AG10803 (cell line): ENCODE data around the gene SRR.
"Not testable (repeated sequence)": the region's sequence is repeated elsewhere in the genome, so short reads cannot be mapped to it uniquely, and the experiment has no call there.

ENCODE experiments used
- DNase-seq: peaks from one replicate; pipeline ENCODE4 v3.0.0; 2010; ENCODE audit warnings: low read depth
- H3K4me3 ChIP-seq: 2 replicates; pipeline ENCODE4 v1.5.1; 2011; ENCODE audit warnings: mild to moderate bottlenecking, low read length, control low read depth
- CTCF ChIP-seq: conservative IDR thresholded peaks from 2 replicates; pipeline ENCODE4 v1.5.1; 2011; ENCODE audit warnings: mild to moderate bottlenecking, low read length, control low read depth, inconsistent platforms

Gene SRR

GRCh38 chr17:2297023-2297422 is 6.7 kb upstream of the SRR start:
- no peak for TF ChIP-seq CTCF
- H3K4me3 ChIP-seq = no peak overlapping the region
- DNase-seq = no peak

GRCh38 chr17:2299136-2299535 is 4.6 kb upstream of the SRR start:
- DNase-seq = no peak
- no peak for TF ChIP-seq CTCF
- H3K4me3 ChIP-seq = no peak overlapping the region

- TF ChIP-seq CTCF = no peak
- no peak for DNase-seq
- H3K4me3 ChIP-seq = no peak overlapping the region
Observed at GRCh38 chr17:2299756-2300155, 4.0 kb upstream of the SRR start.

- no peak for DNase-seq
- H3K4me3 ChIP-seq = peak overlapping the region; percentile 88
- TF ChIP-seq CTCF = no peak
Observed at GRCh38 chr17:2302778-2303203, 959 bp upstream of the SRR start.

- DNase-seq = no peak
- TF ChIP-seq CTCF = no peak
- H3K4me3 ChIP-seq = no peak overlapping the region
Observed at GRCh38 chr17:2304931-2305330, 1.2 kb downstream of the SRR start.

- peak; percentile 33 for DNase-seq
- no peak for TF ChIP-seq CTCF
- H3K4me3 ChIP-seq = no peak overlapping the region
Observed at GRCh38 chr17:2309338-2310154, 5.8 kb downstream of the SRR start.

- no peak for TF ChIP-seq CTCF
- no peak overlapping the region for H3K4me3 ChIP-seq
- DNase-seq = no peak
Observed at GRCh38 chr17:2312736-2313135, 9.0 kb downstream of the SRR start.

- not testable (repeated sequence) for H3K4me3 ChIP-seq, DNase-seq
Observed at GRCh38 chr17:2316916-2317205, 13.1 kb downstream of the SRR start.
